Right atrium auricular region (tissue), 2 donors: Measurements from ENCODE around the gene ROBO2. TPM values are rescaled to one million over a fixed set of nuclear protein-coding genes. Genes with fewer than 3 reads are reported as not detected.

Experiments
- DNase-seq: peaks from one replicate; pipeline ENCODE4 v3.0.0-alpha.2; 2019; ENCODE audit warnings: low spot score
- H3K27ac ChIP-seq, 2 donors: fragments of 200-600 bp; sonication (generic); 1 replicate in 1 of 2; 2 replicates in 1 of 2; pipeline ENCODE4 v1.5.1; 2016 to 2019
- H3K27me3 ChIP-seq, 2 donors: fragments of 200-600 bp; sonication (generic); one replicate each; pipeline versions ENCODE4 v1.5.1 to v1.6.0; 2017 to 2019
- H3K36me3 ChIP-seq: fragments of 200-600 bp; sonication (generic); one replicate; pipeline ENCODE4 v1.5.1; 2016
- H3K4me1 ChIP-seq, 2 donors: fragments of 200-600 bp; sonication (generic); one replicate each; pipeline versions ENCODE4 v1.5.1 to v1.6.0; 2017 to 2019
- H3K4me3 ChIP-seq, 2 donors: fragments of 200-600 bp; sonication (generic); 1 replicate in 1 of 2; 2 replicates in 1 of 2; pipeline ENCODE4 v1.5.1; 2017 to 2019; ENCODE audit warnings: mild to moderate bottlenecking in 1 of 2, moderate library complexity in 1 of 2
- H3K9me3 ChIP-seq, 2 donors: fragments of 200-600 bp; sonication (generic); one replicate each; pipeline ENCODE4 v1.5.1; 2019
- CTCF ChIP-seq, 2 donors: fragments of 200-600 bp; sonication (generic); IDR thresholded peaks; one replicate each; pipeline ENCODE4 v1.5.1; 2019; ENCODE audit warnings: antibody characterized with exemption in 2 of 2
- total RNA-seq, 2 donors: library from RNA; depleted of rRNA; stranded (reverse); fragments of >200 nt; gene quantifications; one replicate each; pipeline ENCODE4 v1.1.0, GENCODE V29; 2016

The ROBO2 gene
- total RNA-seq, 2 donors from 2014 or later: 2.5 TPM; not detected in 1

DNA sequence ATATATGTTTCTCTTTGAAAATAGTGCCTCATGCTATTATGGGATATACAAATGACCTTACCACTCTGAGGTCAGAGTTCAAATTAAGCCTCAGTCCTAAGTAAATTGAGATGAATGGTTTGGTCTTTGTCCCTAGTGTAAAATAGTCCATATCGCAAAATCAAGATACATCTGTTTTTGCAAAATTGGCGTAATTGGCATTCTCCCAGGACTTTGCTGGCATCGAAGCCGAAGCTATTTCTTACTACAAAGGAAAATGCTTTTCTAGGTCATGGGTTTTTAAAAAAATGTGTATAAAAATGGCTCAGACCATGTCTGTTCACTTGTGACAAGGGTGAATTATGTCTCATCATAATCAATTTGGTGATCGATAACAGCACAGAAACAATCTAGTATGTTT is 25.9 kb downstream of the ROBO2 start:
- Histone ChIP-seq H3K36me3 (no peaks in the 10 kb centered on the region), H3K4me1 (no peaks in the 10 kb centered on the region), H3K4me3 (no peak overlapping the region), H3K27me3 (no peaks in the 10 kb centered on the region), H3K27ac (no peak overlapping the region), H3K9me3 (peaks cover 0 to 18% of the 10 kb centered on the region in 2 donors)
- DNase-seq: no peak
- TF ChIP-seq CTCF (IDR thresholded peaks at IDR 0.05): no peak

- Histone ChIP-seq H3K27me3 (no peaks in the 10 kb centered on the region), H3K27ac (no peak overlapping the region), H3K36me3 (no peaks in the 10 kb centered on the region), H3K4me1 (no peaks in the 10 kb centered on the region), H3K4me3 (no peak overlapping the region), H3K9me3 (peaks cover 0 to 18% of the 10 kb centered on the region in 2 donors)
- no peak for DNase-seq
- no peak for TF ChIP-seq CTCF (IDR thresholded peaks at IDR 0.05)
Observed at GRCh38 chr3:77066829-77067228, 26.9 kb downstream of the ROBO2 start.

- no peaks in the 10 kb centered on the region for H3K36me3 ChIP-seq
- no peaks in the 10 kb centered on the region for H3K9me3 ChIP-seq
- H3K4me1 ChIP-seq: no peaks in the 10 kb centered on the region
- H3K27me3 ChIP-seq: no peaks in the 10 kb centered on the region
- no peak for DNase-seq
- H3K27ac ChIP-seq: no peak overlapping the region
- TF ChIP-seq CTCF (IDR thresholded peaks at IDR 0.05): no peak
- H3K4me3 ChIP-seq: no peak overlapping the region
Observed at GRCh38 chr3:77068808-77069207, 28.9 kb downstream of the ROBO2 start.

DNA sequence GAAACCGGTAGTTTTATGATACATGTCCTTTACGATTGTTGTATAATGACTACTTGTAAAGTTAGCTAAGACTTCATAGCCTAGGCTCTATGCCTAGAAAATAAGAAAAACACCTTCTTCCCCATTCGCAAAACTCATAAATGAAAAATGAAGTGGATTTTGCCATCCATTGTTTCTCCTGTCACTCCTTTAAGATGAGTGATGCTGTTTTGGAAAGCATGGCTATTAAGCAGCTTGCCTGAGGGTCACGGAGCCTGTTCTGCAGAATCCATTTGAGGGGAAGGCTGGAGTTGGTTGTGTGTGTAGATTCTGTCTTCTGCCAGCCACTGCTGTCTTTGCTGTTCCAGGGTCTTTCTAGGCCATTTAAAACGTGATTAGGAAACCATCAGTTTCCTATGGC is 31.5 kb downstream of the ROBO2 start:
- H3K36me3 ChIP-seq: no peaks in the 10 kb centered on the region
- H3K4me3 ChIP-seq: no peak overlapping the region
- no peaks in the 10 kb centered on the region for H3K4me1 ChIP-seq
- no peaks in the 10 kb centered on the region for H3K9me3 ChIP-seq
- no peak for TF ChIP-seq CTCF (IDR thresholded peaks at IDR 0.05)
- DNase-seq: no peak
- H3K27ac ChIP-seq: no peak overlapping the region
- H3K27me3 ChIP-seq: no peaks in the 10 kb centered on the region

GRCh38 chr3:77071809-77072208 is 31.9 kb downstream of the ROBO2 start:
- H3K9me3 ChIP-seq: no peaks in the 10 kb centered on the region
- no peaks in the 10 kb centered on the region for H3K4me1 ChIP-seq
- no peak for TF ChIP-seq CTCF (IDR thresholded peaks at IDR 0.05)
- H3K36me3 ChIP-seq: no peaks in the 10 kb centered on the region
- H3K27ac ChIP-seq: no peak overlapping the region
- H3K27me3 ChIP-seq: no peaks in the 10 kb centered on the region
- H3K4me3 ChIP-seq: no peak overlapping the region
- DNase-seq: no peak

GRCh38 chr3:77072232-77072631 is 32.3 kb downstream of the ROBO2 start:
- no peak for TF ChIP-seq CTCF (IDR thresholded peaks at IDR 0.05)
- no peaks in the 10 kb centered on the region for H3K9me3 ChIP-seq
- no peak overlapping the region for H3K4me3 ChIP-seq
- no peaks in the 10 kb centered on the region for H3K27me3 ChIP-seq
- no peaks in the 10 kb centered on the region for H3K36me3 ChIP-seq
- DNase-seq: no peak
- no peaks in the 10 kb centered on the region for H3K4me1 ChIP-seq
- no peak overlapping the region for H3K27ac ChIP-seq
